Thymus (tissue), 11 donors: ENCODE results near the gene SEZ6L. TPM values are rescaled to one million over a fixed set of nuclear protein-coding genes. Genes with fewer than 3 reads are reported as not detected.

Experiments
- DNase-seq, 9 donors: peaks; one replicate each; pipeline ENCODE4 v3.0.0-alpha.2; 2013; ENCODE audit warnings: low spot score in 9 of 9, low read depth in 6 of 9, missing footprints in 1 of 9
- H3K27ac ChIP-seq, 2 donors: one replicate each; pipeline ENCODE4 v1.5.1; 2013; ENCODE audit warnings: control low read depth in 1 of 2, low read depth in 1 of 2, low read length in 1 of 2, mild to moderate bottlenecking in 1 of 2, moderate library complexity in 1 of 2
- H3K27me3 ChIP-seq, 2 donors: one replicate each; pipeline ENCODE4 v1.5.1; 2013; ENCODE audit warnings: low read length in 1 of 2; ENCODE audit not compliant: control insufficient read depth in 2 of 2, insufficient read depth in 1 of 2
- H3K36me3 ChIP-seq, 2 donors: one replicate each; pipeline ENCODE4 v1.5.1; 2013; ENCODE audit warnings: low read length in 1 of 2, mild to moderate bottlenecking in 1 of 2, moderate library complexity in 1 of 2; ENCODE audit not compliant: control insufficient read depth in 2 of 2, insufficient read depth in 2 of 2
- H3K4me1 ChIP-seq, 2 donors: one replicate each; pipeline ENCODE4 v1.5.1; 2013; ENCODE audit warnings: low read length in 2 of 2; ENCODE audit not compliant: control insufficient read depth in 2 of 2, insufficient read depth in 2 of 2
- H3K4me3 ChIP-seq, 2 donors: one replicate each; pipeline ENCODE4 v1.5.1; 2013; ENCODE audit warnings: low read length in 2 of 2, control low read depth in 1 of 2, mild to moderate bottlenecking in 1 of 2
- H3K9me3 ChIP-seq, 2 donors: one replicate each; pipeline ENCODE4 v1.5.1; 2013; ENCODE audit warnings: low read length in 1 of 2, mild to moderate bottlenecking in 1 of 2; ENCODE audit not compliant: control insufficient read depth in 2 of 2, insufficient read depth in 1 of 2
- WGBS: extraction: QIAGEN DNeasy Blood & Tissue Kit; methylation state at CpG from one replicate; pipeline ENCODE4 v1.1.7; 2013; 5-methylcytosine and 5-hydroxymethylcytosine counted together
- polyA plus RNA-seq: library from polyadenylated mRNA; stranded (reverse); fragments of 200-250 nt; gene quantifications from one replicate; pipeline ENCODE4 v1.2.3, GENCODE V29; 2013
- total RNA-seq: library from RNA; stranded (reverse); fragments of 120-200 nt; gene quantifications from one replicate; pipeline ENCODE4 v1.2.4, GENCODE V29; 2013
- donor health status: healthy.

SEZ6L gene
- total and polyA plus RNA-seq, 2 donors, result 0.37 to 0.90 TPM

- Histone ChIP-seq H3K27ac (no peak overlapping the region), H3K4me3 (no peak overlapping the region), H3K4me1 (peaks cover 0 to 5% of the 10 kb centered on the region in 2 donors), H3K27me3 (peaks cover 0 to 4% of the 10 kb centered on the region in 2 donors), H3K36me3 (no peaks in the 10 kb centered on the region), H3K9me3 (no peaks in the 10 kb centered on the region)
- WGBS, result 96% methylated on average over 3 of the region's 3 CpGs
- no peak for DNase-seq
These were observed 193.2 kb downstream of the SEZ6L start for GRCh38 chr22:26362471-26362870.

DNA sequence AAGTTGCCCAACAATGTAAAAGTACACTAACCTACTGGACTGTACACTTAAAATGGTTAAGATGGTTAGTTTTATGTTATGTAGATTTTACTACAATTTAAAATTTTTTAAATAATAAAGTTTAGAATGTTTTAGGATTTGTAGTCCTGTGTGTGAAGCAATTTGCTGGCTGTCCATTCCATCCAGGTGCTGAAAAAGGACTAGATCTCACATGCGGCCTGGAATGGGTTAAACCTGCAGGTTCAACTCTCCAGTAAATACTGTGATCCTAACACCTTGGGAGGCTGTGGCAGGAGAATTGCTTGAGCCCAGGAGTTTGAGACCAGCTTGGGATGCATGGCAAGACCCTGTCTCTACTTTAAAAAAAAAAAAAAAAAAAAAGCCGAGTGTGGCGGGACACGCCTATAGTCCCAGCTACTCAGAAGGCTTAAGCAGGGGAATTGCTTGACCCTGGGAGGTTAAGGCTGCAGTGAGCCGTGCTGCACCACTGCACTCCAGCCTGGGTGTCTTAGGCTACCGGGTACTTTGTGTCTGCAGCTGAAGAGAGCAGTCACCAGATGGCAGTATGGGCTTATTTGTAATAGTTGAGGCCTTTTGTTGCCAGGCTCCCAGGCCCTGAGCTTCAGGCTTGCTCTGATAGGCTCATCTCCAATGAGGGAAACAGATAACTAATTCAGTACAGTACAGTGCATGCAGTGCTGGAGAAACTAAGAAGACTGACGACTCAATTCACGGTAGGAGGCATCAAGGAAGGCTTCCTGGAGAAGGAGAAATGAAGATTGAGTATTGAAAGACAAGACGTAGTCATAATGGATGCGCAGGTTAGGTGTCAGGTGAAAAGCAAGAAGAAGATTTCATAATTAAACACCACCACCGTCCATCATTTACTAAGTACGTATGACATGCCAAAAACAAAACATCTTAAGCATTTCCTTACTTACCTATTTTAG, 195.1 kb downstream of the SEZ6L start:
- Histone ChIP-seq H3K27me3 (peaks cover 0 to 4% of the 10 kb centered on the region in 2 donors), H3K36me3 (no peaks in the 10 kb centered on the region), H3K4me3 (no peak overlapping the region), H3K9me3 (no peaks in the 10 kb centered on the region), H3K27ac (no peak overlapping the region), H3K4me1 (peaks cover 0 to 5% of the 10 kb centered on the region in 2 donors)
- DNase-seq, result peak in 8 of 9 donors; percentile 53 to 81 (median 56)
- WGBS, result 52% methylated on average over 12 of the region's 12 CpGs

DNA sequence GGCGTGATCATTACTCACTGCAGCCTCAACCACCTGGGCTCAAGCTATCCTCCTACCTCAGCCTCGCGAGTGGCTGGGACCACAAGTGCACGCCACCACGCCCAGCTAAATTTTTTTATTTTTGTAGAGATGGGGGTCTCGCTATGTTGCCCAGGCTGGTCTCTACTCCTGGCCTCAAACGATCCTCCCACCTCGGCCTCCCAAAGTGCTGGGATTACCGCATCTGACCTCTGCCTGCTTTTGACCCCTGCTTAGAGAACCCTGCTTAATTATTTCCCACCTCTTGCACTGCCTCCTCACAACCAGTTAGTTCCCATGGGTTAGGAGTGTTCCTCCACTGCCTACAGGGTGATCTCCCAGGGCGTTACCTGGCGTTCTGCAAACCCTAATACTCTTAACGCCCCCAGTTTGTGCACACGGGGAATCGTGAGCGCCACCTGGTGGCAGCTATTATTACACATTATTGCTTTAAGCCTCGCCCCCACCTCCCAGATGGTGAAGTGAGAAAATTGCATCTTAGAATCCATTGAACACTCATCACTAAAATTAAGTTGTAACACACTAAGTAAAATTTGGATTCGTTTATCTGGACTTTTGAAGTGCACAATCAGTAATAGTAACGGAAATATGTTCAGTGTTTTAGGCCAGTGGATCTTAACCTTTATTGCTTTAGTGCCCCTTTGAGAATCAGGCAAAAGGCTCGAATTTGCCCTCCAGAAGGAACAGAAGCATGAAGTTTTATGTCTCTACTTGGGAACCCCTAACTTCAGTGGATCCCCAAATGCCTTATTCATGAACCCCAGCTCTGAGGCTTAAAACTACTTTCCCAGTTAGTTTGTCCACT, 198.4 kb downstream of the SEZ6L start:
- H3K9me3 ChIP-seq, result no peaks in the 10 kb centered on the region
- no peak overlapping the region for H3K4me3 ChIP-seq
- no peak overlapping the region for H3K27ac ChIP-seq
- no peaks in the 10 kb centered on the region for H3K36me3 ChIP-seq
- DNase-seq, result peak in 8 of 9 donors; percentile 23 to 76 (median 50)
- no peaks in the 10 kb centered on the region for H3K27me3 ChIP-seq
- no peaks in the 10 kb centered on the region for H3K4me1 ChIP-seq
- WGBS, result 51% methylated on average over 19 of the region's 19 CpGs

DNA sequence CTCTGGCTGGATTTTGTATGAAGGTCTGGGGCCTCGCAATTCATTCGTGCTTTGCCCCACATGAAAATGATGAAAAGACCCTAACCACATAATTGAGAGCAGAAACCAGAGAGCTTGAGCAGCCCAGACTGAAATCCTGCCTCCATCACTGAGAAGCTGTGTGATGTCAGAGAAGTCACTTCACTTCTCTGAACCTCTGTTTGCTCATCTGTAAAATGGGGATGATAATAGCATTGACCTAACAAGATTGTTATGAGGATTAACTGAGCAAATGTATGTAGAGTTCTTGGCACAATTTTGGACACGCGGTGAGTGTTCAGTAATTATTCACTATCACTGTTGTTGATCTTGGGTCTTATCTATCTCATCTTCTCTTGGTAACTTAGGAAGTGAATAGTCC, 203.6 kb downstream of the SEZ6L start:
- Histone ChIP-seq H3K27ac (no peak overlapping the region), H3K4me1 (no peaks in the 10 kb centered on the region), H3K36me3 (no peaks in the 10 kb centered on the region), H3K4me3 (no peak overlapping the region), H3K27me3 (peaks cover 0 to 7% of the 10 kb centered on the region in 2 donors), H3K9me3 (no peaks in the 10 kb centered on the region)
- no peak for DNase-seq
- 95% methylated on average over 4 of the region's 4 CpGs for WGBS

DNA sequence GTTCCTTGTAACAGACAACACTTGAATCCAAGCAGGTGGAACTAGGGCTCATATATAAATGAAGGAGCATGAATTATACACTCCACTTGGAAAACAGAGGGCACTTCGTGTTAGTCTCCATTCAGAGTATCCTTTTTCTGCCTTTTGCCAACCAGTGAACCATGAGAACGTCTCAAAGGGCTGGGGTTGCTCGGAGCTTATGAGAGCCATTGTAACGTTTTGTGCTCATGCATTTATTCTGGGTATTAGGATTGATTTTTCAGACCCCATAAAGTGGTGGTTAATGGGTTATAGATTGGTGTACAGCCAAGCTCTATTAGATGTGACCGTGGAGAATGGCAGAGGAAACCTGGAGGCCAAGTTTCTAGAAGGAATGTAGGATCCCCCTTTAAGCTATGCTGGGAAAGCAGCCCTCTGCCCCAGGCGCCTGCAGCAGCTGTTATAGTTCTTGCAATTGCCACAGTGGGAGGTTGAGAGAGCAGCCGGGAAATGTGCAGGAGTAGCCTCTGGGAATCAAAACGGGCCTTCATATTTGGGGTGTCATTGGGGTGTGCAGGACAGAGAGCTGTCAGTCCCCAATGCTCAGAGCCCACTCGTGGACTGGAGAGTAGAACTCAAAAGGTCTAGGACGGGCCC, 205.2 kb downstream of the SEZ6L start:
- Histone ChIP-seq H3K27me3 (peaks cover 0 to 7% of the 10 kb centered on the region in 2 donors), H3K4me3 (no peak overlapping the region), H3K27ac (no peak overlapping the region), H3K4me1 (no peaks in the 10 kb centered on the region), H3K9me3 (no peaks in the 10 kb centered on the region), H3K36me3 (no peaks in the 10 kb centered on the region)
- WGBS, result 87% methylated on average over 10 of the region's 10 CpGs
- DNase-seq, result no peak

- WGBS, result 21% methylated on average over 15 of the region's 15 CpGs
These were observed 208.0 kb downstream of the SEZ6L start for GRCh38 chr22:26377170-26377830.

GRCh38 chr22:26380072-26380830, 211.0 kb downstream of the SEZ6L start:
- Histone ChIP-seq H3K36me3 (no peaks in the 10 kb centered on the region), H3K9me3 (no peaks in the 10 kb centered on the region), H3K27ac (no peak overlapping the region), H3K4me3 (no peak overlapping the region), H3K4me1 (no peaks in the 10 kb centered on the region), H3K27me3 (peaks cover 0 to 9% of the 10 kb centered on the region in 2 donors)
- 73% methylated on average over 10 of the region's 10 CpGs for WGBS
- no peak for DNase-seq

More at GRCh38 chr22:26377170-26377830, 208.0 kb downstream of the SEZ6L start:
- no peak overlapping the region for H3K4me3 ChIP-seq
- DNase-seq, result peak in 1 of 9 donors; percentile 23
- no peak overlapping the region for H3K27ac ChIP-seq
- H3K36me3 ChIP-seq, result no peaks in the 10 kb centered on the region
- H3K4me1 ChIP-seq, result no peaks in the 10 kb centered on the region
- H3K27me3 ChIP-seq, result peaks cover 0 to 9% of the 10 kb centered on the region in 2 donors
- no peaks in the 10 kb centered on the region for H3K9me3 ChIP-seq

DNA sequence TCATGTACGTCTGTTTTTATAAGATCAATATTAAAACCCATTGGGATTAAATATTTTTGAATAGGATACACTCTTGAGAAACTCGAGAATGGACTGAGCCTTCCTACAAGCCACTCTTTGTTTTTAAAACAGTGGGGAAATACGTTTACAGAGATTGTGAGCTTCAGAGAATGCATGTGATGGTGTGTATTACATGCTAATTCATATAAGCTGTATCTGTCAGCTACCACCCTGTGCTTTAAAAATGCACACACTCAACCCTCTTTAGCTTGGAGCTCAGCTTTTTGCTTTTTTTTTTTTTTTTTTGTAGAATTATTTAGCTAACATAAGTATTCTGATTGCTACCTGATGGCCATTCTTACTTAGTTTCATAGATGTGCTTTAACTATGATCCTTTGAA, 213.5 kb downstream of the SEZ6L start:
- no peak for DNase-seq
- no peak overlapping the region for H3K27ac ChIP-seq
- H3K9me3 ChIP-seq, result no peaks in the 10 kb centered on the region
- H3K4me1 ChIP-seq, result no peaks in the 10 kb centered on the region
- no peaks in the 10 kb centered on the region for H3K36me3 ChIP-seq
- WGBS, result 90% methylated on average over 3 of the region's 3 CpGs
- peaks cover 0 to 4% of the 10 kb centered on the region in 2 donors for H3K27me3 ChIP-seq
- no peak overlapping the region for H3K4me3 ChIP-seq
